Brain microvascular endothelial cell (primary cell): ENCODE data around the gene LIG3.

Source experiments
- DNase-seq: peaks from one replicate; pipeline ENCODE4 v3.0.0-alpha.2; 2020
- H3K27ac ChIP-seq: fragments of 250-450 bp; sonication (Bioruptor Pico); 2 replicates; pipeline ENCODE4 v1.5.1; 2020; ENCODE audit warnings: mild to moderate bottlenecking, moderate library complexity
- H3K27me3 ChIP-seq: fragments of 250-450 bp; sonication (Bioruptor Pico); replicated peaks from 2 replicates; pipeline ENCODE4 v1.5.1; 2020; ENCODE audit warnings: mild to moderate bottlenecking
- H3K36me3 ChIP-seq: fragments of 250-450 bp; sonication (Bioruptor Pico); replicated peaks from 2 replicates; pipeline ENCODE4 v1.5.1; 2020; ENCODE audit warnings: mild to moderate bottlenecking
- H3K4me3 ChIP-seq: 2 replicates; pipeline ENCODE4 v1.5.1; 2011; ENCODE audit warnings: low read depth, mild to moderate bottlenecking, control low read depth, low read length, moderate library complexity
- in situ Hi-C: cut with HindIII; loops from 2 replicates; pipeline ENCODE4 v1.10.0; 2017; ENCODE audit warnings: low sequenced_read_pairs, low pct_ligation_motif_present
- TF ChIP-seq, protein P1 (sequence below): IDR thresholded peaks from 2 replicates; pipeline ENCODE4 v1.5.1; 2011; ENCODE audit warnings: low read depth, mild to moderate bottlenecking, moderate library complexity, low read length, control low read depth, inconsistent platforms; ENCODE audit errors: missing control alignments

LIG3 gene

DNA sequence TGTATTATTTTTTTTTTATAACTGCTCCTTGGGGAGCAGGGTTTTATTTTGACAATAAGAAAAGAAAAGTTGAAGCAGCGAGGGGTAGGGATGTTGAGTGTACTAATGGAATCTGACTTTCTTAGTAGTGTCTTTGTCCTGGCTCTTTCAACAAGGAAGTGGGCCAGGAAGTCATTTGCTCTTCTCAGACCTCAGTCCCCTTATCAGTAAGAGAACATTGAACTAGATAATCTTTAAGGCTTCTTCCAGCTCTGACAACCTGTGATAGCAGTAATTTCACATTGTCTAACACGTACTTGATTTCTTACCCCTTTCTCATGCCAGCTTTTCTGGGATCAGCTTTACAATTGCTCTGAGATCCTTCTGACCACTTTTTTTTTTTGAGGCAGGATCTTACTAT is 8.3 kb downstream of the LIG3 start:
- TF ChIP-seq, protein P1, sequence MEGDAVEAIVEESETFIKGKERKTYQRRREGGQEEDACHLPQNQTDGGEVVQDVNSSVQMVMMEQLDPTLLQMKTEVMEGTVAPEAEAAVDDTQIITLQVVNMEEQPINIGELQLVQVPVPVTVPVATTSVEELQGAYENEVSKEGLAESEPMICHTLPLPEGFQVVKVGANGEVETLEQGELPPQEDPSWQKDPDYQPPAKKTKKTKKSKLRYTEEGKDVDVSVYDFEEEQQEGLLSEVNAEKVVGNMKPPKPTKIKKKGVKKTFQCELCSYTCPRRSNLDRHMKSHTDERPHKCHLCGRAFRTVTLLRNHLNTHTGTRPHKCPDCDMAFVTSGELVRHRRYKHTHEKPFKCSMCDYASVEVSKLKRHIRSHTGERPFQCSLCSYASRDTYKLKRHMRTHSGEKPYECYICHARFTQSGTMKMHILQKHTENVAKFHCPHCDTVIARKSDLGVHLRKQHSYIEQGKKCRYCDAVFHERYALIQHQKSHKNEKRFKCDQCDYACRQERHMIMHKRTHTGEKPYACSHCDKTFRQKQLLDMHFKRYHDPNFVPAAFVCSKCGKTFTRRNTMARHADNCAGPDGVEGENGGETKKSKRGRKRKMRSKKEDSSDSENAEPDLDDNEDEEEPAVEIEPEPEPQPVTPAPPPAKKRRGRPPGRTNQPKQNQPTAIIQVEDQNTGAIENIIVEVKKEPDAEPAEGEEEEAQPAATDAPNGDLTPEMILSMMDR: no peak
- peaks cover 30% of the 10 kb centered on the region for H3K36me3 ChIP-seq
- no peak overlapping the region for H3K27ac ChIP-seq
- H3K27me3 ChIP-seq: no peaks in the 10 kb centered on the region
- DNase-seq: no peak
- in situ Hi-C loops: no loop called here
- no peak overlapping the region for H3K4me3 ChIP-seq

DNA sequence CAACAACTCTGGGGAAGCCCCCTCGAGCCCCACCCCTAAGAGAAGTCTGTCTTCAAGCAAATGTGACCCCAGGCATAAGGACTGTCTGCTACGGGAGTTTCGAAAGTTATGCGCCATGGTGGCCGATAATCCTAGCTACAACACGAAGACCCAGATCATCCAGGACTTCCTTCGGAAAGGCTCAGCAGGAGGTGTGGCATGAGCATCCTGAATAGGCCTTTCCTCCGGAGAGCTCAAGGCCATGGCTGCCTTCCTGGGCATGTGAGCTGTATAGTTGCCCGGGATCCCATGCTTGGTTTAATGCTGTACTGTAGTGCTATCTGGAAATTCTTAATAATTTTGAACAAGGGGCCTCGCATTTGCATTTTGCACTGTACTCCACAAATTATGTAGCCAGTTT is 9.2 kb downstream of the LIG3 start:
- Histone ChIP-seq H3K27me3 (no peaks in the 10 kb centered on the region), H3K4me3 (no peak overlapping the region), H3K36me3 (peaks cover 34% of the 10 kb centered on the region), H3K27ac (no peak overlapping the region)
- in situ Hi-C loops: no loop called here
- TF ChIP-seq, protein P1: no peak
- no peak for DNase-seq

DNA sequence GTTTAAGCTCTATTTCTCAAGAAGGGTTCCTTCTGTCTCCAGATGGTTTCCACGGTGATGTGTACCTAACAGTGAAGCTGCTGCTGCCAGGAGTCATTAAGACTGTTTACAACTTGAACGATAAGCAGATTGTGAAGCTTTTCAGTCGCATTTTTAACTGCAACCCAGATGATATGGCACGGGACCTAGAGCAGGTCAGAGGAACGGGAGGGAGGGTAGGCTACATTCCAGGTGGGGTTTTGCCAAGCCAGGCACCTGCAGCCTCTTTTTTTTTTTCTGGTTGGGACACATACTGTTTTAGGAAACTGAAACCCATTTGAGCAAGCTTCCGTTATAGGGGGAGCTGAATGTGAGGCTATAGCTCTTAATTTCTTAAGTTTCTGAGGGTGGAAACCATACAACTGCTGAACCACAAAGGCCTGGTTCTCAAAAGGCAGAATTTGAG is 10.6 kb downstream of the LIG3 start:
- TF ChIP-seq, protein P1: no peak
- Histone ChIP-seq H3K27ac (no peak overlapping the region), H3K4me3 (no peak overlapping the region), H3K27me3 (no peaks in the 10 kb centered on the region), H3K36me3 (peaks cover 35% of the 10 kb centered on the region)
- in situ Hi-C loops: no loop called here
- no peak for DNase-seq

DNA sequence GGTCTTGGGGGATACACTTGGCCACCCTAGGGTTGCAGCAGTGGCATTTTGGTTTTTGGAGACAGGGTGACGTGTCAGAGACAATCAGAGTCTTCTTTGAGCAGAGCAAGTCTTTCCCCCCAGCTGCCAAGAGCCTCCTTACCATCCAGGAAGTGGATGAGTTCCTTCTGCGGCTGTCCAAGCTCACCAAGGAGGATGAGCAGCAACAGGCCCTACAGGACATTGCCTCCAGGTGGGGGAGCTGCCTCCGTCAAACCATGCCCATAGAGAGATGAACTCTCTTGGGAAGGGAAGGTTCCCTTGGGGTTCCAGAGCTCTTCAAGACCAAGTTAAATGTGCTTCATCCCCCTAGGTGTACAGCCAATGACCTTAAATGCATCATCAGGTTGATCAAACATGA is 11.3 kb downstream of the LIG3 start:
- Histone ChIP-seq H3K27me3 (no peaks in the 10 kb centered on the region), H3K36me3 (peaks cover 37% of the 10 kb centered on the region), H3K4me3 (no peak overlapping the region), H3K27ac (no peak overlapping the region)
- TF ChIP-seq, protein P1: no peak
- no peak for DNase-seq
- in situ Hi-C loops: no loop called here

DNA sequence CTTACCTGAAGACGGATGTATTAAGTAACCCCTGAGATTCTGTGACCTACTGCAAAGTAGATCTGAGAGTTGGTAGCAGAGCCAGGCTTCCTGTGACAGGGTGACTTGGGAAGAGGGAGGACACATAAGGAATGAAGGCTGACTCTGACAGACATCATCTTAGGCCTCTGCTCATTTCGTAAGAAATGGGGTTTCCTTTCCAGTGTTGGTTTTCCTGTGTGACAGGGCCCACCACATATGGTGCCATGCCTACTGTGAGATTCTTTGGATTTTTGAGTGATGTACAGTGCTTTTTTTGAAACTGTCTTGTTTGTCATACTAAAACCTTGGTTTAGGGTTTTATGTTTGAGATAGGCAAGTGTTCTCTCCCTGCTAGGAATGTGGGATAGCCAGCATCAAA is 12.7 kb downstream of the LIG3 start:
- in situ Hi-C loops: no loop called here
- Histone ChIP-seq H3K4me3 (no peak overlapping the region), H3K27ac (no peak overlapping the region), H3K27me3 (no peaks in the 10 kb centered on the region), H3K36me3 (peaks cover 35% of the 10 kb centered on the region)
- no peak for DNase-seq
- TF ChIP-seq, protein P1: no peak
